ENCODE measurements around the gene HNRNPA1. TPM values are rescaled to one million over a fixed set of nuclear protein-coding genes. Genes with fewer than 3 reads are reported as not detected.

The HNRNPA1 gene
- total RNA-seq, 1 experiment from 2014 or later, result 1,426 TPM

DNA sequence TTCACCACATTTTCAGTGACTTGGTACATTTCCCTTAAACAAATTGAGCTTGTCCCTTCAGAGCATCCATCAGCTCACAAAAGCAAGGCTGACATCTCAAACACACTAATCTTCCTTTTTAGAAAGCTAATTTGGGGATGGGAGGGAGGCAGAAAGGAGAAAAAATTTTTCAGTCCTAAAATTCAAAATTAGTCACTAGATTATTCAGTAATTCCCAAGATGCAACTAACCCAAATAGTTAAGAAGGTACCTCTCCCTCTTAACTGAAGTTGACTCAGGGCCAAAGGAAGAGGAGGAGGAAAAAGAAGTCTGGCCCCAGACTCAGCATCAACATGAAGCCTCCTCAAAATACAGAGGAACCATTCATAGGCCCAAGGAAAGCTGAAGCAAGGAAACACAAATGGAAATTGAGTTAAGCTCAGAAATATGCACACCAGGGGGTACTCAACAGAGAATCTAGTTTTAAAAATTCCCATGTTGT, 22.3 kb upstream of the HNRNPA1 start:
- CTCF ChIA-PET, result interaction anchor here (0.7 kb wide), 1 partner anchor 157 kb away, joined by 3 read pairs; no protein-coding TSS in a partner anchor
- Mint-ChIP-seq H3K4me3 (ENCODE audit: unreplicated experiment) (peak overlapping the region; percentile 19), H3K27ac (ENCODE audit: unreplicated experiment) (no peak overlapping the region), H3K36me3 (ENCODE audit: insufficient read depth, unreplicated experiment) (peaks cover 13% of the 10 kb centered on the region), H3K4me1 (ENCODE audit: low read depth, unreplicated experiment) (peaks cover 15% of the 10 kb centered on the region), H3K27me3 (ENCODE audit: insufficient read depth, unreplicated experiment) (no peaks in the 10 kb centered on the region), H3K9me3 (ENCODE audit: unreplicated experiment) (no peaks in the 10 kb centered on the region)
- Histone ChIP-seq H3K4me3 (ENCODE audit: low read depth, low read length) (no peak overlapping the region; the same call in 1 of the 2 replicates), H3K27me3 (replicated peaks; ENCODE audit: control insufficient read depth, insufficient read depth, low read length) (no peaks in the 10 kb centered on the region), H3K9me3 (no peaks in the 10 kb centered on the region), H3K4me1 (peaks cover 22% of the 10 kb centered on the region), H3K36me3 (ENCODE audit: control insufficient read depth, insufficient read depth, low read length) (no peaks in the 10 kb centered on the region; the same call in 1 of the 2 replicates)
- BruUV-seq (replicated peaks), result no TSS peak
- no peak for TF ChIP-seq CTCF (IDR thresholded peaks at IDR 0.05; ENCODE audit: insufficient read depth in 1 of 2, low read depth in 1 of 2, low read length in 1 of 2, severe bottlenecking in 1 of 2, unreplicated experiment in 1 of 2)
- POLR2A ChIA-PET, result interaction anchor here (1.7 kb wide), 1 partner anchor 22 kb away, joined by 17 read pairs; the partner anchor contains the start of genes CBX5 and HNRNPA1
- intact Hi-C loops (cut with micrococcal nuclease; ENCODE audit: unreplicated experiment), result no loop called here
- no peak for DNase-seq

- Histone ChIP-seq H3K4me1 (peaks cover 22% of the 10 kb centered on the region), H3K9me3 (no peaks in the 10 kb centered on the region), H3K4me3 (ENCODE audit: low read depth, low read length) (peak overlapping the region; percentile 35), H3K27me3 (replicated peaks; ENCODE audit: control insufficient read depth, insufficient read depth, low read length) (no peaks in the 10 kb centered on the region), H3K36me3 (ENCODE audit: control insufficient read depth, insufficient read depth, low read length) (no peaks in the 10 kb centered on the region; the same call in 1 of the 2 replicates)
- no peak for TF ChIP-seq CTCF (IDR thresholded peaks at IDR 0.05; ENCODE audit: insufficient read depth in 1 of 2, low read depth in 1 of 2, low read length in 1 of 2, severe bottlenecking in 1 of 2, unreplicated experiment in 1 of 2)
- Mint-ChIP-seq H3K9me3 (ENCODE audit: unreplicated experiment) (no peaks in the 10 kb centered on the region), H3K27me3 (ENCODE audit: insufficient read depth, unreplicated experiment) (no peaks in the 10 kb centered on the region), H3K27ac (ENCODE audit: unreplicated experiment) (peak overlapping the region; percentile 86), H3K4me3 (ENCODE audit: unreplicated experiment) (peak overlapping the region; percentile 63), H3K4me1 (ENCODE audit: low read depth, unreplicated experiment) (peaks cover 15% of the 10 kb centered on the region), H3K36me3 (ENCODE audit: insufficient read depth, unreplicated experiment) (peaks cover 13% of the 10 kb centered on the region)
- BruUV-seq (replicated peaks), result no TSS peak
- CTCF ChIA-PET, result interaction anchor here (0.6 kb wide), 1 partner anchor 64 kb away, joined by 3 read pairs; no protein-coding TSS in a partner anchor
- POLR2A ChIA-PET, result interaction anchor here (0.5 to 1.7 kb wide), 8 partner anchors 21 to 518 kb away, joined by 3 to 17 read pairs (median 6); partner anchors contain the start of genes CBX5, COPZ1, HNRNPA1 and NFE2
- DNase-seq, result peak; percentile 80 to 84
- intact Hi-C loops (cut with micrococcal nuclease; ENCODE audit: unreplicated experiment), result no loop called here
Observed at GRCh38 chr12:54259194-54260011, 21.1 kb upstream of the HNRNPA1 start.

DNA sequence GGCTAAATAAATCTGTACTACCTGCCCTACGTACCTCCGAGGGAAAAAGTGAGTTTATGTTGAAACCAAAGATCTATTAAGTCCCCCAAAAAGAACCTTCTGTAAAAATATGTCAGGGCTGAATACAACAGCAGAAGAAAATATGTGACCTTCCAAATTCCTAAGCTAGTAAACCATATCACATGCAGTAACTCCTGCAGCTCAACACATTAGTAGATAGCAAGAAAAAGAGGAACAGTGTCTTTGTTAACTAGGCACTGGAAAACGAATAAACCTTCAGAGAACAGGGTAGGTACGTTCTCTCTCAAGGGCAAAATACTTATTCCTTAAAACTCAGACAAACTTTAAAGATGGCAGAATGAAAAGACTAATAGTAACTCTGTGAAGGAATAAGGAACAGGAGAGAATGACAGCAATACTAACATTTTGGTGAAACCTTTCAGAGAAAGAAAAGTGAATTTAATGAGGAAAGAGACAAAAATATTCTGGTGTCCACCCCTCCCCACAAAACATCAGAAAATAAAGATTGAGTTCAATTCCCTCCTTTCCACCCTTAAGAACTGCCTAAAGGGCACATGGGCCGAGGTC, 18.6 kb upstream of the HNRNPA1 start:
- no peaks in the 10 kb centered on the region for H3K9me3 ChIP-seq
- Mint-ChIP-seq H3K4me1 (ENCODE audit: low read depth, unreplicated experiment) (peaks cover 15% of the 10 kb centered on the region), H3K4me3 (ENCODE audit: unreplicated experiment) (no peak overlapping the region), H3K27ac (ENCODE audit: unreplicated experiment) (peak overlapping the region; percentile 55), H3K27me3 (ENCODE audit: insufficient read depth, unreplicated experiment) (no peaks in the 10 kb centered on the region), H3K9me3 (ENCODE audit: unreplicated experiment) (no peaks in the 10 kb centered on the region), H3K36me3 (ENCODE audit: insufficient read depth, unreplicated experiment) (peaks cover 5% of the 10 kb centered on the region)
- intact Hi-C loops (cut with micrococcal nuclease; ENCODE audit: unreplicated experiment), result loop anchor here (1.0 kb wide), 1 partner anchor 17 kb away; no protein-coding TSS in a partner anchor
- no TSS peak for BruUV-seq (replicated peaks)
- ChIA-PET POLR2A (interaction anchor here (2.5 kb wide), 1 partner anchor 18 kb away, joined by 29 read pairs; the partner anchor contains the start of genes CBX5 and HNRNPA1), CTCF (interaction anchor here (0.6 to 1.6 kb wide), 3 partner anchors 10 to 283 kb away, joined by 3 to 6 read pairs (median 3); no protein-coding TSS in a partner anchor)
- H3K36me3 ChIP-seq (ENCODE audit: control insufficient read depth, insufficient read depth, low read length), result no peaks in the 10 kb centered on the region
- DNase-seq, result no peak
- no peak overlapping the region for H3K4me3 ChIP-seq (ENCODE audit: low read depth, low read length)
- peaks cover 22% of the 10 kb centered on the region for H3K4me1 ChIP-seq
- no peaks in the 10 kb centered on the region for H3K27me3 ChIP-seq (replicated peaks; ENCODE audit: control insufficient read depth, insufficient read depth, low read length)
- TF ChIP-seq CTCF (IDR thresholded peaks at IDR 0.05; ENCODE audit: insufficient read depth in 1 of 2, low read depth in 1 of 2, low read length in 1 of 2, severe bottlenecking in 1 of 2, unreplicated experiment in 1 of 2), result no peak
